SK-N-SH (cell line): ENCODE measurements around the gene CNNM1. TPM values are rescaled to one million over a fixed set of nuclear protein-coding genes. Genes with fewer than 3 reads are reported as not detected.
A peak's percentile ranks its signal among the peaks of the same experiment; 100 is the strongest.

Experiments
- CTCF ChIA-PET: fragments of 300-600, 350-600 bp; formaldehyde crosslinking; extraction: SDS; loops from one replicate; lab custom pipeline; 2021; lab: Yijun Ruan, JAX
- POLR2A ChIA-PET: fragments of 350-600 bp; sonication (Branson Sonifier 250); formaldehyde crosslinking; extraction: SDS; loops from one replicate; lab custom pipeline; 2020; ENCODE audit warnings: antibody characterized with exemption, inconsistent platforms; lab: Yijun Ruan, JAX
- DNase-seq: peaks from one replicate; pipeline ENCODE4 v3.0.0; 2012
- H2AFZ ChIP-seq: fragments of 200-600 bp; sonication (generic); 2 replicates; pipeline ENCODE4 v1.8.1; 2016; ENCODE audit warnings: antibody characterized with exemption, mild to moderate bottlenecking, low read depth
- H3F3A ChIP-seq: fragments of 200-600 bp; sonication (generic); replicated peaks from 2 replicates; pipeline ENCODE3; 2016; ENCODE audit warnings: antibody characterized with exemption, mild to moderate bottlenecking; ENCODE audit not compliant: insufficient read depth
- H3K27ac ChIP-seq, 2 experiments: fragments of 200-500 bp in 1 of 2; fragments of 200-600 bp in 1 of 2; sonication (Bioruptor generic) in 1 of 2; sonication (generic), shearing (Covaris generic) in 1 of 2; 2 replicates each; pipeline versions ENCODE4 v1.5.1 to v1.6.1; 2014 to 2016; ENCODE audit warnings: low read depth in 2 of 2, inconsistent platforms in 1 of 2, low read length in 1 of 2, mild to moderate bottlenecking in 1 of 2, mixed read lengths in 1 of 2
- H3K27me3 ChIP-seq: fragments of 200-600 bp; sonication (generic), shearing (Covaris generic); 2 replicates; pipeline ENCODE4 v1.6.1; 2016; ENCODE audit warnings: mixed run types; ENCODE audit not compliant: insufficient read depth
- H3K36me3 ChIP-seq, 2 experiments: fragments of 200-500 bp in 1 of 2; fragments of 200-600 bp in 1 of 2; sonication (Bioruptor generic) in 1 of 2; sonication (generic) in 1 of 2; replicated peaks in 1 of 2; 2 replicates each; pipeline versions ENCODE3 to v1.5.1; 2014 to 2016; ENCODE audit warnings: low read length in 1 of 2, mild to moderate bottlenecking in 1 of 2; ENCODE audit not compliant: insufficient read depth in 2 of 2, control insufficient read depth in 1 of 2
- H3K4me1 ChIP-seq, 2 experiments: fragments of 200-500 bp in 1 of 2; fragments of 200-600 bp in 1 of 2; sonication (Bioruptor generic) in 1 of 2; sonication (generic), shearing (Covaris generic) in 1 of 2; 2 replicates each; pipeline versions ENCODE4 v1.5.1 to v1.6.1; 2014 to 2016; ENCODE audit warnings: low read depth in 1 of 2, low read length in 1 of 2, mixed run types in 1 of 2; ENCODE audit not compliant: insufficient read depth in 2 of 2, control insufficient read depth in 1 of 2
- H3K4me2 ChIP-seq: fragments of 200-600 bp; sonication (generic), shearing (Covaris generic); 2 replicates; pipeline ENCODE4 v1.6.1; 2017; ENCODE audit warnings: mixed run types
- H3K4me3 ChIP-seq, 2 experiments: fragments of 200-500 bp in 1 of 2; fragments of 200-600 bp in 1 of 2; sonication (Bioruptor generic) in 1 of 2; sonication (generic), shearing (Covaris generic) in 1 of 2; 2 replicates each; pipeline versions ENCODE4 v1.5.1 to v1.8.1; 2014 to 2016; ENCODE audit warnings: low read depth in 2 of 2, inconsistent platforms in 1 of 2, low read length in 1 of 2, mild to moderate bottlenecking in 1 of 2, mixed read lengths in 1 of 2, moderate library complexity in 1 of 2
- H3K79me2 ChIP-seq: fragments of 200-600 bp; sonication (generic); 2 replicates; pipeline ENCODE4 v1.8.1; 2017; ENCODE audit warnings: mild to moderate bottlenecking; ENCODE audit not compliant: insufficient read depth
- H3K9ac ChIP-seq: fragments of 200-600 bp; sonication (generic); 2 replicates; pipeline ENCODE4 v1.6.1; 2017; ENCODE audit warnings: mixed run types
- H3K9me2 ChIP-seq: fragments of 200-600 bp; sonication (generic); 2 replicates; pipeline ENCODE4 v1.6.1; 2017; ENCODE audit warnings: mixed run types
- H3K9me3 ChIP-seq: fragments of 200-600 bp; sonication (generic); 2 replicates; pipeline ENCODE4 v1.6.1; 2017; ENCODE audit warnings: mixed run types, mild to moderate bottlenecking, moderate library complexity
- H4K20me1 ChIP-seq: fragments of 200-600 bp; sonication (generic); 2 replicates; pipeline ENCODE4 v1.6.1; 2017; ENCODE audit warnings: mild to moderate bottlenecking, mixed run types; ENCODE audit not compliant: insufficient read depth
- ELF1 ChIP-seq: IDR thresholded peaks from 2 replicates; pipeline ENCODE4 v1.4.0; 2012
- FOXM1 ChIP-seq: IDR thresholded peaks from 2 replicates; pipeline ENCODE4 v1.4.0; 2012; ENCODE audit warnings: low read depth, mild to moderate bottlenecking
- GABPA ChIP-seq: IDR thresholded peaks from 2 replicates; pipeline ENCODE4 v1.4.0; 2012; ENCODE audit warnings: low read depth, mild to moderate bottlenecking
- GATA2 ChIP-seq: sonication (generic); formaldehyde crosslinking; IDR thresholded peaks from 2 replicates; pipeline ENCODE4 v1.5.0; 2020; ENCODE audit warnings: mild to moderate bottlenecking, missing genetic modification reagents
- JUND ChIP-seq: IDR thresholded peaks from 2 replicates; pipeline ENCODE4 v1.4.0; 2012
- MAX ChIP-seq: IDR thresholded peaks from 2 replicates; pipeline ENCODE4 v1.4.0; 2012; ENCODE audit warnings: low read depth
- MEF2A ChIP-seq: IDR thresholded peaks from 2 replicates; pipeline ENCODE4 v1.4.0; 2012; ENCODE audit warnings: low read depth, borderline replicate concordance
- NRF1 ChIP-seq: IDR thresholded peaks from 2 replicates; pipeline ENCODE4 v1.6.1; 2012; ENCODE audit warnings: low read depth, mild to moderate bottlenecking, low read length
- PBX3 ChIP-seq: IDR thresholded peaks from 2 replicates; pipeline ENCODE4; 2012
- RAD21 ChIP-seq: IDR thresholded peaks from 2 replicates; pipeline ENCODE4 v1.6.1; 2012; ENCODE audit warnings: mild to moderate bottlenecking, low read length
- REST ChIP-seq: IDR thresholded peaks from 2 replicates; pipeline ENCODE4 v1.6.1; 2012; ENCODE audit warnings: mild to moderate bottlenecking, low read depth, low read length, moderate library complexity
- SIN3A ChIP-seq: IDR thresholded peaks from 2 replicates; pipeline ENCODE4 v1.6.1; 2012; ENCODE audit warnings: low read depth, mild to moderate bottlenecking, low read length, moderate library complexity, borderline replicate concordance
- WGBS: methylation state at CpG from one replicate; pipeline ENCODE4 v1.1.6; 2017; ENCODE audit warnings: low lambda C conversion rate; 5-methylcytosine and 5-hydroxymethylcytosine counted together
- polyA plus RNA-seq, 3 experiments: library from polyadenylated mRNA; depleted of rRNA; stranded (reverse); fragments of >200 nt; gene quantifications; 2 replicates each; pipeline ENCODE4 v1.2.3, GENCODE V29; 2012

The CNNM1 gene
- polyA plus RNA-seq, 1 of the 3 experiments (the other 2 are of a cell fraction): 0.12 TPM

- Histone ChIP-seq H2AFZ (no peak overlapping the region), H3K4me1 (peaks cover 0 to 12% of the 10 kb centered on the region in 2 experiments; a peak in 2 of 4 replicates), H3F3A (peaks cover 24% of the 10 kb centered on the region), H3K4me3 (no peak overlapping the region), H3K27me3 (no peaks in the 10 kb centered on the region; the same call in 1 of the 2 replicates), H3K36me3 (peaks cover 4 to 7% of the 10 kb centered on the region in 2 experiments), H3K79me2 (no peaks in the 10 kb centered on the region), H4K20me1 (no peaks in the 10 kb centered on the region), H3K27ac (no peak overlapping the region), H3K9me2 (no peaks in the 10 kb centered on the region), H3K4me2 (no peak overlapping the region), H3K9ac (no peak overlapping the region), H3K9me3 (no peaks in the 10 kb centered on the region)
- DNase-seq: no peak
- ChIA-PET CTCF (interaction anchor here (0.6 to 2.6 kb wide), 4 partner anchors 15 to 224 kb away, joined by 3 to 13 read pairs (median 8); no protein-coding TSS in a partner anchor), POLR2A (no interaction called here)
- WGBS: 94% methylated on average over 8 of the region's 8 CpGs
- TF ChIP-seq REST (no peak), SIN3A (no peak), MAX (no peak), FOXM1 (no peak), RAD21 (no peak), JUND (no peak)
Observed at GRCh38 chr10:99394256-99394655, 65.1 kb downstream of the CNNM1 start.

GRCh38 chr10:99394761-99395386, 65.7 kb downstream of the CNNM1 start:
- Histone ChIP-seq H3K9me2 (no peaks in the 10 kb centered on the region), H3K4me1 (peaks cover 0 to 12% of the 10 kb centered on the region in 2 experiments; a peak in 2 of 4 replicates), H3F3A (peaks cover 24% of the 10 kb centered on the region), H2AFZ (no peak overlapping the region), H3K4me2 (peak overlapping the region; percentile 30; the same call in 1 of the 2 replicates), H3K9ac (no peak overlapping the region; the same call in 1 of the 2 replicates), H3K36me3 (peaks cover 9 to 10% of the 10 kb centered on the region in 2 experiments), H3K27ac (peak overlapping the region in 1 of 2 experiments; percentile 77; a peak in 3 of 4 replicates), H3K9me3 (no peaks in the 10 kb centered on the region), H3K4me3 (no peak overlapping the region), H4K20me1 (no peaks in the 10 kb centered on the region), H3K79me2 (no peaks in the 10 kb centered on the region), H3K27me3 (no peaks in the 10 kb centered on the region; the same call in 1 of the 2 replicates)
- no peak for TF ChIP-seq GATA2 (CRISPR knock-in tag)
- no peak for TF ChIP-seq ELF1
- TF ChIP-seq GABPA: no peak
- TF ChIP-seq NRF1: no peak
- no peak for TF ChIP-seq MEF2A
- TF ChIP-seq SIN3A: no peak
- TF ChIP-seq PBX3: no peak
- CTCF ChIA-PET: interaction anchor here (0.6 kb wide), 1 partner anchor 217 kb away, joined by 3 read pairs; no protein-coding TSS in a partner anchor
- 95% methylated on average over 7 of the region's 7 CpGs for WGBS
- DNase-seq: no peak
- POLR2A ChIA-PET: no interaction called here
